CD14-positive monocyte (primary cell): ENCODE results near the gene OSBPL10. TPM values are rescaled to one million over a fixed set of nuclear protein-coding genes. Genes with fewer than 3 reads are reported as not detected.

Experiments used
- DNase-seq, 3 donors: peaks; one replicate each; pipeline ENCODE4 v3.0.0-alpha.2; 2011 to 2022
- H2AFZ ChIP-seq: 2 replicates; pipeline ENCODE4 v1.6.0; 2012; ENCODE audit warnings: mild to moderate bottlenecking, low read depth, low read length, inconsistent platforms; ENCODE audit not compliant: insufficient read depth, poor library complexity, severe bottlenecking
- H3K27ac ChIP-seq, 2 donors: 1 replicate in 1 of 2; 2 replicates in 1 of 2; pipeline ENCODE4 v1.5.1; 2012 to 2013; ENCODE audit warnings: low read length in 2 of 2, control low read depth in 1 of 2, inconsistent platforms in 1 of 2, low read depth in 1 of 2, mild to moderate bottlenecking in 1 of 2
- H3K27me3 ChIP-seq, 2 donors: one replicate each; pipeline versions ENCODE4 v1.6.0 to v1.6.1; 2011 to 2013; ENCODE audit warnings: low read length in 2 of 2; ENCODE audit not compliant: control insufficient read depth in 2 of 2, insufficient read depth in 2 of 2
- H3K36me3 ChIP-seq, 2 donors: replicated peaks in 1 of 2; 1 replicate in 1 of 2; 2 replicates in 1 of 2; pipeline versions ENCODE4 v1.5.1 to v1.6.1; 2012 to 2013; ENCODE audit warnings: low read length in 2 of 2, control low read depth in 1 of 2, inconsistent platforms in 1 of 2, mild to moderate bottlenecking in 1 of 2; ENCODE audit not compliant: insufficient read depth in 2 of 2, control insufficient read depth in 1 of 2
- H3K4me1 ChIP-seq, 2 donors: 1 replicate in 1 of 2; 2 replicates in 1 of 2; pipeline versions ENCODE4 v1.5.1 to v1.6.1; 2012 to 2013; ENCODE audit warnings: low read length in 2 of 2, control low read depth in 1 of 2, inconsistent platforms in 1 of 2, mild to moderate bottlenecking in 1 of 2, moderate library complexity in 1 of 2; ENCODE audit not compliant: insufficient read depth in 2 of 2, control insufficient read depth in 1 of 2
- H3K4me2 ChIP-seq: replicated peaks from 2 replicates; pipeline ENCODE3; 2012; ENCODE audit warnings: low read length, moderate library complexity, mild to moderate bottlenecking; ENCODE audit not compliant: poor library complexity, severe bottlenecking; ENCODE audit errors: extremely low read depth
- H3K4me3 ChIP-seq, 3 experiments: fragments of 200-600 bp in 1 of 3; sonication (generic) in 1 of 3; replicated peaks in 1 of 3; 1 replicate in 2 of 3; 2 replicates in 1 of 3; pipeline ENCODE4 v1.5.1; 2011 to 2013; ENCODE audit warnings: low read length in 3 of 3, mild to moderate bottlenecking in 3 of 3, control low read depth in 2 of 3, low read depth in 2 of 3, inconsistent platforms in 1 of 3, moderate library complexity in 1 of 3
- H3K79me2 ChIP-seq: 2 replicates; pipeline ENCODE4 v1.6.0; 2012; ENCODE audit warnings: mild to moderate bottlenecking, control low read depth, inconsistent platforms, low read length, moderate library complexity; ENCODE audit not compliant: insufficient read depth
- H3K9ac ChIP-seq: 2 replicates; pipeline ENCODE4 v1.6.0; 2017; ENCODE audit warnings: low read length, mild to moderate bottlenecking; ENCODE audit not compliant: insufficient read depth, poor library complexity, severe bottlenecking
- H3K9me3 ChIP-seq, 2 donors: replicated peaks in 1 of 2; 1 replicate in 1 of 2; 2 replicates in 1 of 2; pipeline versions ENCODE4 v1.5.1 to v1.6.1; 2012 to 2013; ENCODE audit warnings: low read length in 2 of 2, control low read depth in 1 of 2; ENCODE audit not compliant: control insufficient read depth in 1 of 2, insufficient read depth in 1 of 2
- H4K20me1 ChIP-seq: 2 replicates; pipeline ENCODE4 v1.6.0; 2012; ENCODE audit warnings: mild to moderate bottlenecking, low read length, control low read depth, moderate library complexity; ENCODE audit not compliant: insufficient read depth
- H3K27ac Mint-ChIP-seq, 7 donors: one replicate each; pipeline ENCODE4 v1.8.0; 2020; ENCODE audit warnings: mild to moderate bottlenecking in 7 of 7, mixed read lengths in 7 of 7, moderate library complexity in 6 of 7, inconsistent platforms in 2 of 7
- H3K27me3 Mint-ChIP-seq, 3 donors: one replicate each; pipeline ENCODE4 v1.8.0; 2021 to 2022; ENCODE audit warnings: low read depth in 3 of 3, mild to moderate bottlenecking in 3 of 3, mixed read lengths in 3 of 3, moderate library complexity in 3 of 3, inconsistent platforms in 1 of 3
- H3K36me3 Mint-ChIP-seq, 2 donors: one replicate each; pipeline ENCODE4 v1.8.0; 2020; ENCODE audit warnings: mixed read lengths in 2 of 2, inconsistent platforms in 1 of 2, mild to moderate bottlenecking in 1 of 2
- H3K4me1 Mint-ChIP-seq: one replicate; pipeline ENCODE4 v1.8.0; 2020; ENCODE audit warnings: mild to moderate bottlenecking, mixed read lengths
- H3K4me3 Mint-ChIP-seq, 2 donors: one replicate each; pipeline ENCODE4 v1.8.0; 2020; ENCODE audit warnings: mild to moderate bottlenecking in 2 of 2, mixed read lengths in 2 of 2, moderate library complexity in 1 of 2
- H3K9me3 Mint-ChIP-seq, 7 donors: one replicate each; pipeline ENCODE4 v1.8.0; 2020 to 2022; ENCODE audit warnings: mixed read lengths in 7 of 7, mild to moderate bottlenecking in 6 of 7, moderate library complexity in 6 of 7, inconsistent platforms in 2 of 7
- WGBS: methylation state at CpG from one replicate; pipeline ENCODE4 v1.1.5; 2013; ENCODE audit warnings: missing lambda C conversion rate; ENCODE audit not compliant: insufficient coverage; 5-methylcytosine and 5-hydroxymethylcytosine counted together
- intact Hi-C, 2 donors: fragments of 100-400 bp; cut with micrococcal nuclease; formaldehyde crosslinking; loops; one replicate each; pipeline versions ENCODE4 v1.15.0 to v1.15.1; 2023
- polyA plus RNA-seq, 3 donors: library from polyadenylated mRNA; depleted of rRNA in 1 of 3; unstranded in 2 of 3; stranded (reverse) in 1 of 3; fragments of 300-500 nt in 2 of 3; fragments of >200 nt in 1 of 3; fragmentation: Illumina TruSeq in 2 of 3; gene quantifications; 1 replicate in 2 of 3; 2 replicates in 1 of 3; pipeline ENCODE4 v1.2.3, GENCODE V29; 2012 to 2021
- TF ChIP-seq, protein P1 (sequence below): fragments of 200-600 bp; IDR thresholded peaks from one replicate; pipeline ENCODE4 v1.8.0; 2022; ENCODE audit warnings: antibody characterized with exemption, mild to moderate bottlenecking

The OSBPL10 gene
- polyA plus RNA-seq, 3 donors: 0.03 TPM; not detected in 2

DNA sequence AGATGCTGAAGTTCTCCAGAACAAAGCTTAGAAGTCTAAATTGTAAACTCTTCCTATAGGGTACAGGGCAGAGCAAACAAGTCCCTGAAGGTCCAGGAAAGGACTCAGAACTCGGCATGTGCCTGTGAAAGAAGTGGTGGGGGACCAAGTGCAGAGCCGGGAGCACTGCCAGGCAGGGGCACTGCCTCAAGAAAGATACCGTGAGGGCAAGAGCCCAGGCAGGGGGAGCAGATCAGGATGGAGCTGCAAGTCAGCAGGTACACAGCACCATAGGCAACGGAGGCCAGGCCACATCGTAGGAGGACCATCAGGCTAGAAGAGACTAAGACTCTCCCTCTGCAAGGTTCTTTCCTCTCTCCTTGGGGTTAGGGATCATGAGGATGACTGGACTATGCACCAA lies 191.6 kb downstream of the OSBPL10 start:
- H3K27me3 ChIP-seq: no peaks in the 10 kb centered on the region
- no peak overlapping the region for H3K27ac ChIP-seq
- TF ChIP-seq, protein P1, sequence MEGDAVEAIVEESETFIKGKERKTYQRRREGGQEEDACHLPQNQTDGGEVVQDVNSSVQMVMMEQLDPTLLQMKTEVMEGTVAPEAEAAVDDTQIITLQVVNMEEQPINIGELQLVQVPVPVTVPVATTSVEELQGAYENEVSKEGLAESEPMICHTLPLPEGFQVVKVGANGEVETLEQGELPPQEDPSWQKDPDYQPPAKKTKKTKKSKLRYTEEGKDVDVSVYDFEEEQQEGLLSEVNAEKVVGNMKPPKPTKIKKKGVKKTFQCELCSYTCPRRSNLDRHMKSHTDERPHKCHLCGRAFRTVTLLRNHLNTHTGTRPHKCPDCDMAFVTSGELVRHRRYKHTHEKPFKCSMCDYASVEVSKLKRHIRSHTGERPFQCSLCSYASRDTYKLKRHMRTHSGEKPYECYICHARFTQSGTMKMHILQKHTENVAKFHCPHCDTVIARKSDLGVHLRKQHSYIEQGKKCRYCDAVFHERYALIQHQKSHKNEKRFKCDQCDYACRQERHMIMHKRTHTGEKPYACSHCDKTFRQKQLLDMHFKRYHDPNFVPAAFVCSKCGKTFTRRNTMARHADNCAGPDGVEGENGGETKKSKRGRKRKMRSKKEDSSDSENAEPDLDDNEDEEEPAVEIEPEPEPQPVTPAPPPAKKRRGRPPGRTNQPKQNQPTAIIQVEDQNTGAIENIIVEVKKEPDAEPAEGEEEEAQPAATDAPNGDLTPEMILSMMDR: no peak
- Mint-ChIP-seq H3K4me1 (no peaks in the 10 kb centered on the region), H3K36me3 (no peaks in the 10 kb centered on the region), H3K27ac (no peak overlapping the region), H3K4me3 (no peak overlapping the region), H3K9me3 (peaks cover 0 to 2% (median 0%) of the 10 kb centered on the region in 7 donors), H3K27me3 (peaks cover 2 to 5% (median 4%) of the 10 kb centered on the region in 3 donors)
- no peak for DNase-seq
- H3K4me2 ChIP-seq: no peak overlapping the region
- no peaks in the 10 kb centered on the region for H3K4me1 ChIP-seq
- intact Hi-C loops: no loop called here
- H3K36me3 ChIP-seq: no peaks in the 10 kb centered on the region
- H3K4me3 ChIP-seq: no peak overlapping the region
- no peaks in the 10 kb centered on the region for H3K9me3 ChIP-seq
- H3K79me2 ChIP-seq: no peaks in the 10 kb centered on the region
- WGBS: 98% methylated on average over 3 of the region's 5 CpGs
- H2AFZ ChIP-seq: no peak overlapping the region
- no peak overlapping the region for H3K9ac ChIP-seq
- H4K20me1 ChIP-seq: no peaks in the 10 kb centered on the region

DNA sequence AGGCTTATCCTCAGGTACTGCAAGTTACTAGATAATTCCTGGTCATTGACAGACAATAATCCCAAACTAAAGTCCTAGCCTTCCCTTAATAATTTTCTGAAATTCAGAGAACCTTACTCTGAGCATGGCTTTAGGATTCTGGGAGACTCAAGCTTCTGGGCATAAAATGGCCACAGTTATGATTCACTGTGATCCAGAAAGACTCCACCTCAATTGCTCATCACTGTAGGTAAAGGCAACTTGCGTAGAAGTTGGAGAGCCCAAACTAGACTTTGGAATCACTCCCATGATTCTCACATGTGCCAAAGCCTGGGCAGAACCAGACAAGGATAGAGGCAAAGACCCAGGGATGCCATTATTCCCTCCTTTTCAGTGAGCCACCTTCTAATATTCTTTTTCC lies 195.3 kb downstream of the OSBPL10 start:
- H3K4me2 ChIP-seq: no peak overlapping the region
- H3K4me1 ChIP-seq: no peaks in the 10 kb centered on the region
- Mint-ChIP-seq H3K27ac (no peak overlapping the region), H3K27me3 (peaks cover 2 to 5% (median 2%) of the 10 kb centered on the region in 3 donors), H3K4me1 (no peaks in the 10 kb centered on the region), H3K9me3 (peaks cover 0 to 3% (median 2%) of the 10 kb centered on the region in 7 donors), H3K36me3 (no peaks in the 10 kb centered on the region), H3K4me3 (no peak overlapping the region)
- no peaks in the 10 kb centered on the region for H4K20me1 ChIP-seq
- H3K4me3 ChIP-seq: no peak overlapping the region
- H3K9me3 ChIP-seq: no peaks in the 10 kb centered on the region
- DNase-seq: no peak
- H3K36me3 ChIP-seq: no peaks in the 10 kb centered on the region
- H3K79me2 ChIP-seq: no peaks in the 10 kb centered on the region
- H3K27ac ChIP-seq: no peak overlapping the region
- H2AFZ ChIP-seq: no peak overlapping the region
- WGBS: 100% methylated on average over 1 of the region's 1 CpG
- intact Hi-C loops: no loop called here
- H3K9ac ChIP-seq: no peak overlapping the region
- TF ChIP-seq, protein P1: no peak
- no peaks in the 10 kb centered on the region for H3K27me3 ChIP-seq
